K562 (cell line): ENCODE data around the gene DNM1. TPM values are rescaled to one million over a fixed set of nuclear protein-coding genes. Genes with fewer than 3 reads are reported as not detected.

Experiments
- ATAC-seq: fragments of 200-7000 bp; cut with Tn5 transposase; 3 replicates; pipeline ENCODE4 v1.9.1; 2020; ENCODE audit warnings: moderate library complexity
- BruUV-seq: library from RNA; stranded (reverse); fragments of 400-500 nt; replicated peaks from 2 replicates; lab custom pipeline; 2021; lab: Mats Ljungman, UMichigan
- CTCF ChIA-PET: fragments of 300-600 bp; formaldehyde crosslinking; extraction: SDS; loops from one replicate; lab custom pipeline; 2021; ENCODE audit warnings: low intra/inter-chr PET ratio; lab: Yijun Ruan, JAX
- POLR2A ChIA-PET: fragments of 300-600, 350-650 bp; sonication (Branson Sonifier 250); formaldehyde crosslinking; extraction: SDS; loops from one replicate; lab custom pipeline; 2021; ENCODE audit warnings: antibody characterized with exemption, inconsistent platforms; lab: Yijun Ruan, JAX
- DNase-seq, 4 experiments: peaks; one replicate each; pipeline versions ENCODE4 v3.0.0 to v3.0.0-alpha.2; 2011 to 2018; ENCODE audit warnings: low spot score in 3 of 4, mixed read lengths in 3 of 4; ENCODE audit errors: extremely low read depth in 1 of 4
- FAIRE-seq: peaks from 2 replicates; lab custom pipeline; 2011; peaks lifted over from hg19 to GRCh38; lab: Jason Lieb, UNC
- H2AFZ ChIP-seq: 2 replicates; pipeline ENCODE4 v1.6.0; 2011; ENCODE audit warnings: low read depth, low read length, control low read depth, inconsistent platforms
- H3K27ac ChIP-seq: fragments of 200-600 bp; 3 replicates; pipeline ENCODE4 v1.8.0; 2011; ENCODE audit warnings: low read depth, mild to moderate bottlenecking, control low read depth, inconsistent platforms, low read length, moderate library complexity, mixed read lengths; ENCODE audit errors: extremely low read depth
- H3K27me3 ChIP-seq, 2 experiments: fragments of 300-600 bp in 1 of 2; 2 replicates in 1 of 2; 3 replicates in 1 of 2; pipeline versions ENCODE4 v1.6.0 to v1.8.0; 2011; ENCODE audit warnings: inconsistent platforms in 2 of 2, low read length in 2 of 2, mild to moderate bottlenecking in 1 of 2, mixed read lengths in 1 of 2, moderate library complexity in 1 of 2; ENCODE audit not compliant: control insufficient read depth in 2 of 2, insufficient read depth in 2 of 2
- H3K36me3 ChIP-seq: fragments of 300-600 bp; 3 replicates; pipeline ENCODE4 v1.8.0; 2011; ENCODE audit warnings: mild to moderate bottlenecking, low read length, inconsistent platforms; ENCODE audit not compliant: control insufficient read depth, insufficient read depth
- H3K4me1 ChIP-seq, 2 experiments: fragments of 200-600 bp in 1 of 2; replicated peaks in 1 of 2; 2 replicates in 1 of 2; 3 replicates in 1 of 2; pipeline versions ENCODE4 v1.5.1 to v1.8.0; 2011; ENCODE audit warnings: inconsistent platforms in 2 of 2, low read length in 2 of 2, mild to moderate bottlenecking in 1 of 2, mixed read lengths in 1 of 2, moderate library complexity in 1 of 2; ENCODE audit not compliant: control insufficient read depth in 2 of 2, insufficient read depth in 2 of 2
- H3K4me2 ChIP-seq: 2 replicates; pipeline ENCODE4 v1.6.1; 2011; ENCODE audit warnings: low read length, control low read depth, inconsistent platforms, mixed read lengths; ENCODE audit not compliant: insufficient read depth
- H3K4me3 ChIP-seq: fragments of 200-600 bp; sonication (generic), shearing (Covaris generic); 2 replicates; pipeline ENCODE4 v1.5.1; 2016; ENCODE audit warnings: control low read depth, inconsistent platforms
- H3K79me2 ChIP-seq: fragments of 200-600 bp; 3 replicates; pipeline ENCODE4 v1.8.0; 2011; ENCODE audit warnings: low read length, inconsistent platforms; ENCODE audit not compliant: control insufficient read depth, insufficient read depth
- H3K9ac ChIP-seq, 2 experiments: 2 replicates each; pipeline versions ENCODE4 v1.6.0 to v1.6.1; 2011; ENCODE audit warnings: low read depth in 2 of 2, low read length in 2 of 2, control low read depth in 1 of 2, inconsistent platforms in 1 of 2, mild to moderate bottlenecking in 1 of 2, mixed read lengths in 1 of 2; ENCODE audit not compliant: insufficient read depth in 1 of 2
- H3K9me1 ChIP-seq: one replicate; pipeline ENCODE4 v1.6.0; 2011; ENCODE audit warnings: inconsistent platforms, mild to moderate bottlenecking, low read length, moderate library complexity; ENCODE audit not compliant: control insufficient read depth, insufficient read depth
- H3K9me3 ChIP-seq: replicated peaks from 2 replicates; pipeline ENCODE4 v1.5.1; 2011; ENCODE audit warnings: low read depth, low read length, inconsistent platforms; ENCODE audit not compliant: control insufficient read depth, insufficient read depth
- H4K20me1 ChIP-seq: replicated peaks from 2 replicates; pipeline ENCODE4 v1.6.1; 2011; ENCODE audit warnings: low read length, inconsistent platforms, mixed read lengths; ENCODE audit not compliant: control insufficient read depth, insufficient read depth
- FUS ChIP-seq: fragments of 200-400 bp; formaldehyde crosslinking; optimal IDR thresholded peaks from 2 replicates; pipeline ENCODE3; 2017; ENCODE audit warnings: low read depth, low read length
- MYC ChIP-seq, 2 experiments: fragments of 250-450 bp in 1 of 2; sonication (Bioruptor Pico) in 1 of 2; IDR thresholded peaks; 2 replicates each; pipeline versions ENCODE4 v1.5.1 to v1.6.1; 2012 to 2021; ENCODE audit warnings: low read depth in 2 of 2, borderline replicate concordance in 1 of 2, improper control_type of control experiment in 1 of 2, low read length in 1 of 2, mild to moderate bottlenecking in 1 of 2, moderate library complexity in 1 of 2
- PHF20 ChIP-seq: fragments of 450-650 bp; IDR thresholded peaks from 2 replicates; pipeline ENCODE4 v1.6.1; 2018; ENCODE audit not compliant: partially characterized antibody
- SMAD4 ChIP-seq: fragments of 250-450 bp; sonication (Bioruptor Pico); conservative IDR thresholded peaks from 2 replicates; pipeline ENCODE4 v1.8.0; 2021; ENCODE audit warnings: inconsistent platforms, mild to moderate bottlenecking, moderate library complexity
- ZKSCAN1 ChIP-seq: fragments of 150-350 bp; IDR thresholded peaks from 2 replicates; pipeline ENCODE4 v1.6.1; 2016; ENCODE audit warnings: low read depth, low read length
- WGBS: fragments of 100-300 bp; shearing (Covaris generic); methylation state at CpG from one replicate; pipeline ENCODE4 v1.1.6; 2016; ENCODE audit warnings: low coverage, mixed read lengths; ENCODE audit not compliant: insufficient coverage; ENCODE audit errors: missing lambda C conversion rate; 5-methylcytosine and 5-hydroxymethylcytosine counted together
- in situ Hi-C: fragments of 300-500 bp; cut with MboI; formaldehyde crosslinking; loops from 4 replicates; pipeline ENCODE4 v1.15.0; 2018; ENCODE audit warnings: inconsistent platforms, mixed read lengths
- intact Hi-C: fragments of 100-400 bp; cut with micrococcal nuclease; formaldehyde crosslinking; loops from 2 replicates; pipeline ENCODE4 v1.14.2; 2022
- polyA plus RNA-seq, 8 experiments: library from polyadenylated mRNA; depleted of rRNA in 4 of 8; stranded (reverse) in 5 of 8; unstranded in 3 of 8; fragments of >200 nt; fragmentation: Nextera tagmentation in 2 of 8; fragmentation: Illumina TruSeq in 1 of 8; extraction: Ambion mirVana in 2 of 8; extraction: Trizol in 1 of 8; gene quantifications; 2 replicates each; pipeline versions ENCODE4 v1.2.1 to v1.2.3, GENCODE V29; 2011 to 2014; ENCODE audit warnings: inconsistent platforms in 1 of 8, missing spikeins in 1 of 8
- total RNA-seq, 7 experiments: library from RNA; depleted of rRNA in 6 of 7; stranded (reverse); fragments of >200 nt in 6 of 7; fragmentation: Illumina TruSeq in 2 of 7; extraction: Trizol in 2 of 7; gene quantifications; 2 replicates each; pipeline versions ENCODE4 v1.2.1 to v1.2.3, GENCODE V29; 2011 to 2021; ENCODE audit warnings: low replicate concordance in 1 of 7
- TF ChIP-seq, protein P1 (sequence below), 2 experiments: fragments of 450-650 bp in 1 of 2; sonication (generic) in 1 of 2; formaldehyde crosslinking; conservative IDR thresholded peaks; 2 replicates each; pipeline versions ENCODE4 v1.4.0 to v1.8.1; 2020 to 2022; ENCODE audit warnings: mild to moderate bottlenecking in 1 of 2, missing genetic modification reagents in 1 of 2
- TF ChIP-seq, protein P2 (sequence below), 2 experiments: IDR thresholded peaks; 2 replicates each; pipeline ENCODE4 v1.6.1; 2011; ENCODE audit warnings: borderline replicate concordance in 1 of 2, control low read depth in 1 of 2, low read depth in 1 of 2, low read length in 1 of 2, mild to moderate bottlenecking in 1 of 2, mixed read lengths in 1 of 2, moderate library complexity in 1 of 2; ENCODE audit not compliant: insufficient read depth in 1 of 2, insufficient read length in 1 of 2, poor library complexity in 1 of 2, severe bottlenecking in 1 of 2; ENCODE audit errors: extremely low read depth in 1 of 2

The DNM1 gene
- total and polyA plus RNA-seq, 9 of the 15 experiments (the other 6 are each of a cell fraction or from before 2014, with no cell fraction given): 0.39 to 23.1 (median 9.1) TPM

DNA sequence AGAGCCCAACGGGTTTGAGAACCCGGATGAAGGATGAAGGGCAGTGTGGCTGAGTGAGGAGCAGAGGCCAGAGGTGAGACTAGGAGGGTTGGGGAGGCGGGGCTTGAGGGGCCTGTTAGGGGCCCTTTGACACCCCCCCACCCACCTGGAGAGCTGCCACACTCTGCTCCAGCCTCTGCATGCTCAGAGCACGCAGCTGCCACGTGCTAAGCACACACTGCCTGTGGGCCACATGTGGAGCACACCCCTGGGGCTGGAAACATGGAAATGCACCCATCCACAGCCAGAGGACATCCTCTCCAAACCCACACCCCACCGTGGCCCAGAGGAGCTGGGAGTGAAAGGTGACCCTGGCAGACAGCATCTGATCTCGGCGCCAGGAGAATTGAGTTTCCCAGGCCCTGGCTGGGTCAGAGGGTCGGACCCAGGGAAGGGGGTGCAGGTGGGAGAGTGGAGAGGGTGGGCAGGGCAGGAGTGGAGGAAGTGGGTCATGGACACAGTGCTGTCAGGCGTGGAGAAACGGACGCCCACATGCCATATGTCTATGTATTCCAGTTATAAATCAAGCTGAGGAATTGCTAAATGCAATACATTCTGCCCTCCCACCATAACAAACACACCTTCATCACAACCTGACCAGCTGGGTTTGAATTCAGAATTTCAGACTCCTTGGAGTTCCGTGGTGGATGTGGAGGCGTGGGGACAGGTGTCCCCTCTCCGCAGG, 5.9 kb downstream of the DNM1 start:
- CTCF ChIA-PET: no interaction called here
- 56% methylated on average over 15 of the region's 15 CpGs for WGBS

More for the DNA sequence above, 5.9 kb downstream of the DNM1 start:
- H3K9me1 ChIP-seq: peaks cover 3% of the 10 kb centered on the region
- FAIRE-seq: no peak
- no peak overlapping the region for H3K4me3 ChIP-seq
- peak overlapping the region in 1 of 2 experiments; percentile 62; a peak in 2 of 4 replicates for H3K9ac ChIP-seq
- POLR2A ChIA-PET: interaction anchor here (0.6 to 1.4 kb wide), 9 partner anchors 8 to 88 kb away, joined by 3 to 6 read pairs (median 4); partner anchors contain the start of gene BBLN
- DNase-seq: peak in 1 of 4 experiments; percentile 57
- BruUV-seq: no TSS peak
- H4K20me1 ChIP-seq: peaks cover 3% of the 10 kb centered on the region; the same call in 1 of the 2 replicates
- H3K27me3 ChIP-seq: no peaks in the 10 kb centered on the region
- no peaks in the 10 kb centered on the region for H3K9me3 ChIP-seq
- 0 out of 3 replicates have a peak, but pooled peaks cover 4% of the 10 kb centered on the region for H3K36me3 ChIP-seq
- TF ChIP-seq SMAD4 (CRISPR knock-in tag) (peak; percentile 43; the same call in 1 of the 2 replicates), MYC (IDR thresholded peaks at IDR 0.05; ENCODE audit: low read depth, low read length) (peak; percentile 72), MYC (CRISPR knock-in tag; IDR thresholded peaks at IDR 0.05; ENCODE audit: borderline replicate concordance, low read depth) (no peak), FUS (no peak), PHF20 (no peak), ZKSCAN1 (0 out of 2 replicates have a peak, but pooled peaks have one; percentile 31)
- TF ChIP-seq, protein P1, sequence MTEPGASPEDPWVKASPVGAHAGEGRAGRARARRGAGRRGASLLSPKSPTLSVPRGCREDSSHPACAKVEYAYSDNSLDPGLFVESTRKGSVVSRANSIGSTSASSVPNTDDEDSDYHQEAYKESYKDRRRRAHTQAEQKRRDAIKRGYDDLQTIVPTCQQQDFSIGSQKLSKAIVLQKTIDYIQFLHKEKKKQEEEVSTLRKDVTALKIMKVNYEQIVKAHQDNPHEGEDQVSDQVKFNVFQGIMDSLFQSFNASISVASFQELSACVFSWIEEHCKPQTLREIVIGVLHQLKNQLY (CRISPR knock-in tag; conservative IDR thresholded peaks at IDR 0.05): 0 out of 4 replicates have a peak, but pooled peaks have one; percentile 5 to 79
- TF ChIP-seq, protein P2, sequence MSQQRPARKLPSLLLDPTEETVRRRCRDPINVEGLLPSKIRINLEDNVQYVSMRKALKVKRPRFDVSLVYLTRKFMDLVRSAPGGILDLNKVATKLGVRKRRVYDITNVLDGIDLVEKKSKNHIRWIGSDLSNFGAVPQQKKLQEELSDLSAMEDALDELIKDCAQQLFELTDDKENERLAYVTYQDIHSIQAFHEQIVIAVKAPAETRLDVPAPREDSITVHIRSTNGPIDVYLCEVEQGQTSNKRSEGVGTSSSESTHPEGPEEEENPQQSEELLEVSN (IDR thresholded peaks at IDR 0.05; ENCODE audit: borderline replicate concordance in 1 of 2, extremely low read depth in 1 of 2, insufficient read depth in 1 of 2, insufficient read length in 1 of 2, low read depth in 1 of 2, low read length in 1 of 2, poor library complexity in 1 of 2, severe bottlenecking in 1 of 2): peak; percentile 25 to 34
- in situ Hi-C loops: no loop called here
- H3K4me1 ChIP-seq: peaks cover 10 to 40% of the 10 kb centered on the region in 2 experiments
- intact Hi-C loops: loop anchor here (5.0 kb wide), 1 partner anchor 47 kb away; the partner anchor contains the start of gene BBLN
- H2AFZ ChIP-seq: no peak overlapping the region
- H3K27ac ChIP-seq: no peak overlapping the region
- no peak overlapping the region for H3K4me2 ChIP-seq
- peak; percentile 7; the same call in 2 of the 3 replicates for ATAC-seq
- H3K79me2 ChIP-seq: no peaks in the 10 kb centered on the region
